GM23338 (cell line): Measurements from ENCODE around the gene SEM1. TPM values are rescaled to one million over a fixed set of nuclear protein-coding genes. Genes with fewer than 3 reads are reported as not detected.

Experiments used
- ATAC-seq: fragments of 200-7000 bp; cut with Tn5 transposase; 3 replicates; pipeline ENCODE4 v1.9.1; 2020
- DNase-seq: peaks from one replicate; pipeline ENCODE4 v3.0.0-alpha.2; 2015; ENCODE audit warnings: low spot score
- H2AFZ ChIP-seq: fragments of 200-600 bp; sonication (generic); 2 replicates; pipeline ENCODE4 v1.8.0; 2016; ENCODE audit warnings: antibody characterized with exemption, mild to moderate bottlenecking, moderate library complexity
- H3F3A ChIP-seq: fragments of 200-600 bp; sonication (generic); replicated peaks from 2 replicates; pipeline ENCODE4 v1.8.0; 2017; ENCODE audit warnings: antibody characterized with exemption, mixed run types, low read depth
- H3K27ac ChIP-seq: fragments of 200-600 bp; sonication (generic); 2 replicates; pipeline ENCODE4 v1.6.1; 2016; ENCODE audit warnings: low read depth
- H3K27me3 ChIP-seq: fragments of 200-600 bp; sonication (generic); 2 replicates; pipeline ENCODE4 v1.8.0; 2016; ENCODE audit warnings: mild to moderate bottlenecking, mixed run types, moderate library complexity; ENCODE audit not compliant: insufficient read depth
- H3K36me3 ChIP-seq: fragments of 200-600 bp; sonication (generic); 2 replicates; pipeline ENCODE4 v1.8.0; 2016; ENCODE audit warnings: mild to moderate bottlenecking; ENCODE audit not compliant: insufficient read depth
- H3K4me1 ChIP-seq: fragments of 200-600 bp; sonication (generic); 2 replicates; pipeline ENCODE4 v1.8.0; 2016; ENCODE audit warnings: mild to moderate bottlenecking, moderate library complexity; ENCODE audit not compliant: insufficient read depth
- H3K4me2 ChIP-seq: fragments of 200-600 bp; sonication (generic); 2 replicates; pipeline ENCODE4 v1.7.1; 2017; ENCODE audit warnings: mixed run types
- H3K4me3 ChIP-seq: fragments of 200-600 bp; sonication (generic); 2 replicates; pipeline ENCODE4 v1.6.1; 2016; ENCODE audit warnings: mixed run types
- H3K79me2 ChIP-seq: fragments of 200-600 bp; sonication (generic); replicated peaks from 2 replicates; pipeline ENCODE4 v1.8.0; 2017; ENCODE audit warnings: mild to moderate bottlenecking; ENCODE audit not compliant: insufficient read depth
- H3K9me2 ChIP-seq: fragments of 200-600 bp; sonication (generic); 2 replicates; pipeline ENCODE4 v1.8.0; 2017; ENCODE audit not compliant: insufficient read depth
- H4K20me1 ChIP-seq: fragments of 200-600 bp; sonication (generic); replicated peaks from 2 replicates; pipeline ENCODE4 v1.8.0; 2017; ENCODE audit warnings: mild to moderate bottlenecking; ENCODE audit not compliant: insufficient read depth
- H3K27ac Mint-ChIP-seq: 2 replicates; pipeline ENCODE4 v1.8.0; 2020; ENCODE audit warnings: inconsistent platforms, mild to moderate bottlenecking, moderate library complexity, mixed read lengths
- H3K27me3 Mint-ChIP-seq: 3 replicates; pipeline ENCODE4 v1.8.0; 2022; ENCODE audit warnings: low read depth, mild to moderate bottlenecking, moderate library complexity, mixed read lengths, inconsistent platforms; ENCODE audit not compliant: insufficient read depth, poor library complexity
- H3K36me3 Mint-ChIP-seq: 3 replicates; pipeline ENCODE4 v1.8.0; 2021; ENCODE audit warnings: low read depth, mild to moderate bottlenecking, inconsistent platforms, moderate library complexity, mixed read lengths
- H3K4me1 Mint-ChIP-seq: 3 replicates; pipeline ENCODE4 v1.8.0; 2020; ENCODE audit warnings: mild to moderate bottlenecking, inconsistent platforms, mixed read lengths
- H3K4me3 Mint-ChIP-seq: 3 replicates; pipeline ENCODE4 v1.8.0; 2021; ENCODE audit warnings: moderate library complexity, mild to moderate bottlenecking, inconsistent platforms, mixed read lengths
- H3K9me3 Mint-ChIP-seq: 3 replicates; pipeline ENCODE4 v1.8.0; 2020; ENCODE audit warnings: moderate library complexity, mild to moderate bottlenecking, inconsistent platforms, mixed read lengths
- CREB1 ChIP-seq: fragments of 250-450 bp; sonication (Bioruptor Pico); IDR thresholded peaks from 2 replicates; pipeline ENCODE4 v1.5.0; 2020; ENCODE audit warnings: low read depth, mild to moderate bottlenecking, moderate library complexity
- CTCF ChIP-seq, 2 experiments: fragments of 200-600 bp in 1 of 2; sonication (generic) in 1 of 2; conservative IDR thresholded peaks; 2 replicates each; pipeline versions ENCODE4 v1.5.1 to v1.6.1; 2016 to 2017; ENCODE audit warnings: antibody characterized with exemption in 2 of 2, low read depth in 2 of 2, mild to moderate bottlenecking in 2 of 2, moderate library complexity in 1 of 2
- ETS1 ChIP-seq: IDR thresholded peaks from 2 replicates; pipeline ENCODE4 v1.6.1; 2016; ENCODE audit warnings: antibody characterized with exemption
- EZH2 ChIP-seq: fragments of 200-600 bp; sonication (generic); IDR thresholded peaks from one replicate; pipeline ENCODE4 v1.8.0; 2017; ENCODE audit warnings: antibody characterized with exemption, mild to moderate bottlenecking, low read depth; ENCODE audit not compliant: unreplicated experiment
- EZH2phosphoT487 ChIP-seq: fragments of 200-600 bp; sonication (generic); IDR thresholded peaks from one replicate; pipeline ENCODE4 v1.8.1; 2018; ENCODE audit warnings: antibody characterized with exemption; ENCODE audit not compliant: unreplicated experiment
- JUNB ChIP-seq: IDR thresholded peaks from one replicate; pipeline ENCODE4 v1.6.1; 2016; ENCODE audit warnings: antibody characterized with exemption; ENCODE audit not compliant: unreplicated experiment
- NANOG ChIP-seq: IDR thresholded peaks from 2 replicates; pipeline ENCODE4 v1.6.1; 2016; ENCODE audit warnings: antibody characterized with exemption, borderline replicate concordance
- POLR2AphosphoS5 ChIP-seq: IDR thresholded peaks from 2 replicates; pipeline ENCODE4 v1.6.1; 2016; ENCODE audit warnings: antibody characterized with exemption, low read depth
- STAT1 ChIP-seq: IDR thresholded peaks from one replicate; pipeline ENCODE4 v1.6.1; 2016; ENCODE audit warnings: antibody characterized with exemption; ENCODE audit not compliant: unreplicated experiment
- ZNF114 ChIP-seq: fragments of 250-450 bp; sonication (Bioruptor Pico); IDR thresholded peaks from 2 replicates; pipeline ENCODE4 v1.5.0; 2020; ENCODE audit warnings: mild to moderate bottlenecking, moderate library complexity
- ZNF331 ChIP-seq: fragments of 250-450 bp; sonication (Bioruptor Pico); IDR thresholded peaks from 2 replicates; pipeline ENCODE4 v1.5.0; 2020; ENCODE audit warnings: low read depth, mild to moderate bottlenecking, moderate library complexity
- ZNF462 ChIP-seq: fragments of 250-450 bp; sonication (Bioruptor Pico); IDR thresholded peaks from 2 replicates; pipeline ENCODE4 v1.5.0; 2020; ENCODE audit warnings: mild to moderate bottlenecking, moderate library complexity
- polyA plus RNA-seq: library from polyadenylated mRNA; unstranded; fragments of >200 nt; fragmentation: Nextera tagmentation; extraction: Ambion mirVana; gene quantifications from 2 replicates; pipeline ENCODE4 v1.2.1, GENCODE V29; 2016
- total RNA-seq: library from RNA; depleted of rRNA; stranded (reverse); fragments of >200 nt; shearing (Covaris generic); gene quantifications from 2 replicates; pipeline ENCODE4 v1.2.3, GENCODE V29; 2014
- TF ChIP-seq, protein P1 (sequence below): IDR thresholded peaks from one replicate; pipeline ENCODE4 v1.6.1; 2018; ENCODE audit warnings: antibody characterized with exemption; ENCODE audit not compliant: unreplicated experiment

SEM1 gene
- total and polyA plus RNA-seq, 2 experiments from 2014 or later: 71.7 to 1,042 TPM

GRCh38 chr7:96655956-96656355 lies 53.7 kb downstream of the SEM1 start:
- Mint-ChIP-seq H3K27me3 (peaks cover 6% of the 10 kb centered on the region), H3K27ac (no peak overlapping the region), H3K9me3 (no peaks in the 10 kb centered on the region), H3K4me3 (no peak overlapping the region), H3K4me1 (peaks cover 25% of the 10 kb centered on the region), H3K36me3 (peaks cover 4% of the 10 kb centered on the region; the same call in 1 of the 3 replicates)
- Histone ChIP-seq H3K4me2 (no peak overlapping the region), H3K4me1 (peaks cover 12% of the 10 kb centered on the region; the same call in 1 of the 2 replicates), H2AFZ (no peak overlapping the region), H3K9me2 (peaks cover under 1% of the 10 kb centered on the region; the same call in 1 of the 2 replicates), H3K79me2 (no peaks in the 10 kb centered on the region), H3K27ac (no peak overlapping the region), H3F3A (no peaks in the 10 kb centered on the region), H4K20me1 (no peaks in the 10 kb centered on the region), H3K36me3 (no peaks in the 10 kb centered on the region), H3K4me3 (no peak overlapping the region), H3K27me3 (no peaks in the 10 kb centered on the region)
- TF ChIP-seq NANOG (no peak), POLR2AphosphoS5 (no peak), EZH2 (no peak), JUNB (no peak), ETS1 (no peak), ZNF462 (CRISPR knock-in tag) (no peak), EZH2phosphoT487 (no peak), CREB1 (no peak), CTCF (conservative IDR thresholded peaks at IDR 0.05; ENCODE audit: low read depth in 2 of 2) (no peak), ZNF114 (no peak), STAT1 (no peak), ZNF331 (CRISPR knock-in tag) (no peak)
- TF ChIP-seq, protein P1, sequence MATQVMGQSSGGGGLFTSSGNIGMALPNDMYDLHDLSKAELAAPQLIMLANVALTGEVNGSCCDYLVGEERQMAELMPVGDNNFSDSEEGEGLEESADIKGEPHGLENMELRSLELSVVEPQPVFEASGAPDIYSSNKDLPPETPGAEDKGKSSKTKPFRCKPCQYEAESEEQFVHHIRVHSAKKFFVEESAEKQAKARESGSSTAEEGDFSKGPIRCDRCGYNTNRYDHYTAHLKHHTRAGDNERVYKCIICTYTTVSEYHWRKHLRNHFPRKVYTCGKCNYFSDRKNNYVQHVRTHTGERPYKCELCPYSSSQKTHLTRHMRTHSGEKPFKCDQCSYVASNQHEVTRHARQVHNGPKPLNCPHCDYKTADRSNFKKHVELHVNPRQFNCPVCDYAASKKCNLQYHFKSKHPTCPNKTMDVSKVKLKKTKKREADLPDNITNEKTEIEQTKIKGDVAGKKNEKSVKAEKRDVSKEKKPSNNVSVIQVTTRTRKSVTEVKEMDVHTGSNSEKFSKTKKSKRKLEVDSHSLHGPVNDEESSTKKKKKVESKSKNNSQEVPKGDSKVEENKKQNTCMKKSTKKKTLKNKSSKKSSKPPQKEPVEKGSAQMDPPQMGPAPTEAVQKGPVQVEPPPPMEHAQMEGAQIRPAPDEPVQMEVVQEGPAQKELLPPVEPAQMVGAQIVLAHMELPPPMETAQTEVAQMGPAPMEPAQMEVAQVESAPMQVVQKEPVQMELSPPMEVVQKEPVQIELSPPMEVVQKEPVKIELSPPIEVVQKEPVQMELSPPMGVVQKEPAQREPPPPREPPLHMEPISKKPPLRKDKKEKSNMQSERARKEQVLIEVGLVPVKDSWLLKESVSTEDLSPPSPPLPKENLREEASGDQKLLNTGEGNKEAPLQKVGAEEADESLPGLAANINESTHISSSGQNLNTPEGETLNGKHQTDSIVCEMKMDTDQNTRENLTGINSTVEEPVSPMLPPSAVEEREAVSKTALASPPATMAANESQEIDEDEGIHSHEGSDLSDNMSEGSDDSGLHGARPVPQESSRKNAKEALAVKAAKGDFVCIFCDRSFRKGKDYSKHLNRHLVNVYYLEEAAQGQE: no peak
- no peak for ATAC-seq
- no peak for DNase-seq
